HepG2 (cell line): ENCODE results near the gene IL2RG. TPM values are rescaled to one million over a fixed set of nuclear protein-coding genes. Genes with fewer than 3 reads are reported as not detected.

Experiments
- BCL6 ChIP-seq: IDR thresholded peaks from 2 replicates; pipeline ENCODE4 v1.6.1; 2016; ENCODE audit warnings: missing genetic modification reagents, missing compliant biosample characterization
- ELF3 ChIP-seq: IDR thresholded peaks from 2 replicates; pipeline ENCODE4 v1.6.1; 2016; ENCODE audit warnings: missing genetic modification reagents, missing compliant biosample characterization
- LCORL ChIP-seq, 2 experiments: fragments of 450-650 bp in 1 of 2; sonication (generic) in 1 of 2; formaldehyde crosslinking in 1 of 2; IDR thresholded peaks; 2 replicates each; pipeline versions ENCODE4 v1.5.0 to v1.6.1; 2017 to 2020; ENCODE audit warnings: antibody characterized with exemption in 1 of 2, missing genetic modification reagents in 1 of 2
- PHF8 ChIP-seq: sonication (generic); formaldehyde crosslinking; IDR thresholded peaks from 2 replicates; pipeline ENCODE4 v1.5.0; 2020; ENCODE audit warnings: missing genetic modification reagents
- REPIN1 ChIP-seq: sonication (generic); formaldehyde crosslinking; IDR thresholded peaks from 2 replicates; pipeline ENCODE4 v1.8.0; 2022; ENCODE audit warnings: missing genetic modification reagents, low read depth, mild to moderate bottlenecking, borderline replicate concordance
- SP4 ChIP-seq: sonication (generic); formaldehyde crosslinking; IDR thresholded peaks from 2 replicates; pipeline ENCODE4 v1.8.1; 2023; ENCODE audit warnings: mild to moderate bottlenecking, missing genetic modification reagents
- SSRP1 ChIP-seq: IDR thresholded peaks from 2 replicates; pipeline ENCODE4 v1.6.1; 2016; ENCODE audit warnings: control low read depth
- THAP11 ChIP-seq: IDR thresholded peaks from 2 replicates; pipeline ENCODE4 v1.6.1; 2016; ENCODE audit warnings: missing biosample characterization, missing genetic modification reagents
- TSC22D2 ChIP-seq: sonication (generic); formaldehyde crosslinking; IDR thresholded peaks from 2 replicates; pipeline ENCODE4 v1.5.1; 2020; ENCODE audit warnings: missing genetic modification reagents, mild to moderate bottlenecking, borderline replicate concordance
- WIZ ChIP-seq: sonication (generic); formaldehyde crosslinking; IDR thresholded peaks from 2 replicates; pipeline ENCODE4 v1.5.1; 2020; ENCODE audit warnings: mild to moderate bottlenecking, missing genetic modification reagents
- ZBTB20 ChIP-seq: sonication (generic); formaldehyde crosslinking; IDR thresholded peaks from 2 replicates; pipeline ENCODE4 v1.8.1; 2023; ENCODE audit warnings: missing genetic modification reagents, low read depth, mild to moderate bottlenecking, borderline replicate concordance
- ZNF33A ChIP-seq: sonication (generic); formaldehyde crosslinking; IDR thresholded peaks from 2 replicates; pipeline ENCODE4 v1.5.1; 2020; ENCODE audit warnings: missing genetic modification reagents, mild to moderate bottlenecking, moderate library complexity, borderline replicate concordance
- ZNF446 ChIP-seq: sonication (generic); formaldehyde crosslinking; IDR thresholded peaks from 2 replicates; pipeline ENCODE4 v1.5.0; 2020; ENCODE audit warnings: mild to moderate bottlenecking, missing genetic modification reagents
- ZNF652 ChIP-seq: IDR thresholded peaks from 2 replicates; pipeline ENCODE4 v1.6.1; 2016; ENCODE audit warnings: low read depth, borderline replicate concordance
- ZSCAN20 ChIP-seq: sonication (generic); formaldehyde crosslinking; IDR thresholded peaks from 2 replicates; pipeline ENCODE4 v1.4.0; 2020; ENCODE audit warnings: missing genetic modification reagents, mild to moderate bottlenecking, borderline replicate concordance
- polyA plus RNA-seq, 8 experiments: library from polyadenylated mRNA; depleted of rRNA in 3 of 8; stranded (reverse) in 7 of 8; unstranded in 1 of 8; fragments of >200 nt; fragmentation: Illumina TruSeq in 4 of 8; extraction: Trizol in 4 of 8; gene quantifications; 2 replicates each; pipeline versions ENCODE4 v1.2.1 to v1.2.3, GENCODE V29; 2011 to 2016; ENCODE audit warnings: low read depth in 4 of 8, missing spikeins in 1 of 8, mixed read lengths in 1 of 8; ENCODE audit not compliant: insufficient read depth in 1 of 8
- total RNA-seq, 5 experiments: library from RNA; depleted of rRNA; stranded (reverse); fragments of >200 nt; fragmentation: Illumina TruSeq; extraction: Trizol; gene quantifications; 2 replicates each; pipeline ENCODE4 v1.2.3, GENCODE V29; 2016; ENCODE audit warnings: low read depth in 1 of 5
- TF ChIP-seq, protein P1 (sequence below): sonication (generic); formaldehyde crosslinking; IDR thresholded peaks from 2 replicates; pipeline ENCODE4 v1.5.0; 2020; ENCODE audit warnings: mild to moderate bottlenecking, low read depth, missing genetic modification reagents, borderline replicate concordance
- TF ChIP-seq, protein P2 (sequence below): sonication (generic); formaldehyde crosslinking; IDR thresholded peaks from 2 replicates; pipeline ENCODE4 v1.8.0; 2022; ENCODE audit warnings: low read depth, missing genetic modification reagents
- TF ChIP-seq, protein P3 (sequence below): sonication (generic); formaldehyde crosslinking; IDR thresholded peaks from 2 replicates; pipeline ENCODE4 v1.4.0; 2020; ENCODE audit warnings: missing genetic modification reagents, low read depth, mild to moderate bottlenecking, borderline replicate concordance
- TF ChIP-seq, protein P4 (sequence below): IDR thresholded peaks from 2 replicates; pipeline ENCODE4 v1.6.1; 2016; ENCODE audit warnings: low read depth, borderline replicate concordance
- TF ChIP-seq, protein P5 (sequence below): sonication (generic); formaldehyde crosslinking; IDR thresholded peaks from 2 replicates; pipeline ENCODE4 v1.4.0; 2020; ENCODE audit warnings: mild to moderate bottlenecking, missing genetic modification reagents

The IL2RG gene
- total and polyA plus RNA-seq, 2 of the 13 experiments (the other 11 are each of a cell fraction or from before 2014, with no cell fraction given) = 0.98 TPM; not detected in 1

DNA sequence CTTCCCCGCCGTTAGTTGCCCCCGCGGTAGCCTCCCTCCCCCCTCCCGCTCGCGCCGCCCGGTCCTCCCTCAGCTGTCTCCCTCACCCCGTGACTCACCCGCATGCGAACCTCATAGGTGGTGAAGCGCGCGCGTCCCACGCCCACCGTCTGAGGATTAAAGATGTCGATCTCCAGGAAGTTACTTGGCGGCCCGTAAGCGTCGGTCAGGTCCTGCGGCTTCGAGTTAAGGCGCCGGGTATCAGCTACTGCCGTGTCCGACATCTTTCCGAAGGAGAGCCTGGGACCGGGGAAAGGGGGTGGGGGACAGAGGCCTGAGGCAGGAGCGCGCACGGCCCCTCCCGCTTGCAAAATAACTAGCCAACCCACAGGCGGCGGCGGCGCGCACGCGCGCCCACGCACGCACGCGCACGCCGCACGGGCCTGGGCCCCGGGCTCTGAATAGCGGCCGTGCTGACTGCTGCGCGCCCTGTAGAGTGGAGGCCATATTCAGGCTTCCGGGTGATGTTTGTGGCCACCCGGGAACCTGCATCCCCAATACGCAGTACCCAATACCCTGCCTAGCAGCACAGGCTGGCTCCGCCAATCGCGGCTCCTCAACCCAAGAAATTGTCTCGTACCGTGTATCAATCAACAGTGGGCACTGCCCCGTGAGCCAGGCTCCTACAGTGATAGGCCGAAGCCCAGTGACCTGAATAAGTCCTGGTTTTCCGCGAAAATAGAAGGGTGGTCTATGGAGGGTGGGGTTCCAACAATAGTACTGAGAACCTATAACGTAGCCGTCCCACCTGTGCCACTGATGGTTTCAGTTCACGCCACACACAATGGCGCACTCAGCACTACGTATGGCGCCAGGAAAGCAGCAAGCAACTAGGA, 43.1 kb downstream of the IL2RG start, which contains the start of gene SNX12 (continued):
- TF ChIP-seq THAP11 (CRISPR knock-in tag) (peak; percentile 92), SP4 (CRISPR knock-in tag) (0 out of 2 replicates have a peak, but pooled peaks have one; percentile 56), WIZ (CRISPR knock-in tag) (no peak), TSC22D2 (CRISPR knock-in tag) (no peak), ZNF33A (no peak), BCL6 (0 out of 2 replicates have a peak, but pooled peaks have one; percentile 11), PHF8 (CRISPR knock-in tag) (peak; percentile 75), SSRP1 (CRISPR knock-in tag) (no peak), ZNF446 (no peak), ELF3 (no peak), REPIN1 (CRISPR knock-in tag) (no peak), ZBTB20 (CRISPR knock-in tag) (no peak), ZNF652 (no peak), LCORL (IDR thresholded peaks at IDR 0.05) (no peak), LCORL (CRISPR knock-in tag; IDR thresholded peaks at IDR 0.05) (no peak), ZSCAN20 (CRISPR knock-in tag) (no peak)
- TF ChIP-seq, protein P1, sequence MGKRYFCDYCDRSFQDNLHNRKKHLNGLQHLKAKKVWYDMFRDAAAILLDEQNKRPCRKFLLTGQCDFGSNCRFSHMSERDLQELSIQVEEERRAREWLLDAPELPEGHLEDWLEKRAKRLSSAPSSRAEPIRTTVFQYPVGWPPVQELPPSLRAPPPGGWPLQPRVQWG (CRISPR knock-in tag) = no peak
- TF ChIP-seq, protein P2, sequence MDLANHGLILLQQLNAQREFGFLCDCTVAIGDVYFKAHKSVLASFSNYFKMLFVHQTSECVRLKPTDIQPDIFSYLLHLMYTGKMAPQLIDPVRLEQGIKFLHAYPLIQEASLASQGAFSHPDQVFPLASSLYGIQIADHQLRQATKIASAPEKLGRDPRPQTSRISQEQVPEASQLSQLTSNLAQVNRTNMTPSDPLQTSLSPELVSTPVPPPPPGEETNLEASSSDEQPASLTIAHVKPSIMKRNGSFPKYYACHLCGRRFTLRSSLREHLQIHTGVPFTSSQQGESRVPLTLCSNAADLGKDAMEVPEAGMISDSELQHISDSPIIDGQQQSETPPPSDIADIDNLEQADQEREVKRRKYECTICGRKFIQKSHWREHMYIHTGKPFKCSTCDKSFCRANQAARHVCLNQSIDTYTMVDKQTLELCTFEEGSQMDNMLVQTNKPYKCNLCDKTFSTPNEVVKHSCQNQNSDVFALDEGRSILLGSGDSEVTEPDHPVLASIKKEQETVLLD (CRISPR knock-in tag) = peak; percentile 47; the same call in 1 of the 2 replicates
- TF ChIP-seq, protein P3, sequence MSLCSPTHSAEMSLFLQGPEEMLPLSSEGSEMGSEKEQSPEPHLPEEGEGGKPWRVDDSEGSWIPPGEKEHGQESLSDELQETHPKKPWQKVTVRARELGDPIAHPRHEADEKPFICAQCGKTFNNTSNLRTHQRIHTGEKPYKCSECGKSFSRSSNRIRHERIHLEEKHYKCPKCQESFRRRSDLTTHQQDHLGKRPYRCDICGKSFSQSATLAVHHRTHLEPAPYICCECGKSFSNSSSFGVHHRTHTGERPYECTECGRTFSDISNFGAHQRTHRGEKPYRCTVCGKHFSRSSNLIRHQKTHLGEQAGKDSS (CRISPR knock-in tag) = 0 out of 2 replicates have a peak, but pooled peaks have one; percentile 62
- TF ChIP-seq, protein P4, sequence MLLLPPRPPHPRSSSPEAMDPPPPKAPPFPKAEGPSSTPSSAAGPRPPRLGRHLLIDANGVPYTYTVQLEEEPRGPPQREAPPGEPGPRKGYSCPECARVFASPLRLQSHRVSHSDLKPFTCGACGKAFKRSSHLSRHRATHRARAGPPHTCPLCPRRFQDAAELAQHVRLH = no peak
- TF ChIP-seq, protein P5, sequence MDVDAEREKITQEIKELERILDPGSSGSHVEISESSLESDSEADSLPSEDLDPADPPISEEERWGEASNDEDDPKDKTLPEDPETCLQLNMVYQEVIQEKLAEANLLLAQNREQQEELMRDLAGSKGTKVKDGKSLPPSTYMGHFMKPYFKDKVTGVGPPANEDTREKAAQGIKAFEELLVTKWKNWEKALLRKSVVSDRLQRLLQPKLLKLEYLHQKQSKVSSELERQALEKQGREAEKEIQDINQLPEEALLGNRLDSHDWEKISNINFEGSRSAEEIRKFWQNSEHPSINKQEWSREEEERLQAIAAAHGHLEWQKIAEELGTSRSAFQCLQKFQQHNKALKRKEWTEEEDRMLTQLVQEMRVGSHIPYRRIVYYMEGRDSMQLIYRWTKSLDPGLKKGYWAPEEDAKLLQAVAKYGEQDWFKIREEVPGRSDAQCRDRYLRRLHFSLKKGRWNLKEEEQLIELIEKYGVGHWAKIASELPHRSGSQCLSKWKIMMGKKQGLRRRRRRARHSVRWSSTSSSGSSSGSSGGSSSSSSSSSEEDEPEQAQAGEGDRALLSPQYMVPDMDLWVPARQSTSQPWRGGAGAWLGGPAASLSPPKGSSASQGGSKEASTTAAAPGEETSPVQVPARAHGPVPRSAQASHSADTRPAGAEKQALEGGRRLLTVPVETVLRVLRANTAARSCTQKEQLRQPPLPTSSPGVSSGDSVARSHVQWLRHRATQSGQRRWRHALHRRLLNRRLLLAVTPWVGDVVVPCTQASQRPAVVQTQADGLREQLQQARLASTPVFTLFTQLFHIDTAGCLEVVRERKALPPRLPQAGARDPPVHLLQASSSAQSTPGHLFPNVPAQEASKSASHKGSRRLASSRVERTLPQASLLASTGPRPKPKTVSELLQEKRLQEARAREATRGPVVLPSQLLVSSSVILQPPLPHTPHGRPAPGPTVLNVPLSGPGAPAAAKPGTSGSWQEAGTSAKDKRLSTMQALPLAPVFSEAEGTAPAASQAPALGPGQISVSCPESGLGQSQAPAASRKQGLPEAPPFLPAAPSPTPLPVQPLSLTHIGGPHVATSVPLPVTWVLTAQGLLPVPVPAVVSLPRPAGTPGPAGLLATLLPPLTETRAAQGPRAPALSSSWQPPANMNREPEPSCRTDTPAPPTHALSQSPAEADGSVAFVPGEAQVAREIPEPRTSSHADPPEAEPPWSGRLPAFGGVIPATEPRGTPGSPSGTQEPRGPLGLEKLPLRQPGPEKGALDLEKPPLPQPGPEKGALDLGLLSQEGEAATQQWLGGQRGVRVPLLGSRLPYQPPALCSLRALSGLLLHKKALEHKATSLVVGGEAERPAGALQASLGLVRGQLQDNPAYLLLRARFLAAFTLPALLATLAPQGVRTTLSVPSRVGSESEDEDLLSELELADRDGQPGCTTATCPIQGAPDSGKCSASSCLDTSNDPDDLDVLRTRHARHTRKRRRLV (CRISPR knock-in tag) = no peak
